Gastrocnemius medialis (tissue), 4 donors: ENCODE measurements around the gene CUEDC2. TPM values are rescaled to one million over a fixed set of nuclear protein-coding genes. Genes with fewer than 3 reads are reported as not detected.

Source experiments
- ATAC-seq, 2 donors: fragments of 150-250 bp; one replicate each; pipeline ENCODE4 v1.9.1; 2016
- DNase-seq, 2 donors: peaks; one replicate each; pipeline ENCODE4 v3.0.0-alpha.2; 2019
- H3K27ac ChIP-seq, 4 donors: fragments of 200-600 bp; sonication (generic); 1 replicate in 1 of 4; 2 replicates in 3 of 4; pipeline ENCODE4 v1.5.1; 2016 to 2018; ENCODE audit warnings: mild to moderate bottlenecking in 2 of 4, moderate library complexity in 1 of 4
- H3K27me3 ChIP-seq, 3 donors: fragments of 200-600 bp; sonication (generic) in 2 of 3; 1 replicate in 1 of 3; 2 replicates in 2 of 3; pipeline versions ENCODE4 v1.5.1 to v1.6.0; 2016 to 2019; ENCODE audit warnings: mild to moderate bottlenecking in 1 of 3, moderate library complexity in 1 of 3
- H3K36me3 ChIP-seq, 2 donors: fragments of 200-600 bp; sonication (generic) in 1 of 2; one replicate each; pipeline ENCODE4 v1.5.1; 2017 to 2018
- H3K4me1 ChIP-seq, 2 donors: fragments of 200-600 bp; sonication (generic) in 1 of 2; one replicate each; pipeline ENCODE4 v1.5.1; 2016 to 2017; ENCODE audit warnings: mild to moderate bottlenecking in 2 of 2
- H3K4me3 ChIP-seq, 4 donors: fragments of 200-600 bp; sonication (generic) in 3 of 4; 1 replicate in 1 of 4; 2 replicates in 3 of 4; pipeline ENCODE4 v1.5.1; 2016 to 2019; ENCODE audit warnings: mild to moderate bottlenecking in 2 of 4
- H3K9me3 ChIP-seq, 3 donors: fragments of 200-600 bp; sonication (generic) in 2 of 3; 1 replicate in 1 of 3; 2 replicates in 2 of 3; pipeline ENCODE4 v1.5.1; 2016 to 2019
- CTCF ChIP-seq, 5 experiments: fragments of 450-650 bp in 3 of 5; fragments of 200-600 bp in 2 of 5; sonication (generic) in 2 of 5; IDR thresholded peaks in 4 of 5; conservative IDR thresholded peaks in 1 of 5; 1 replicate in 4 of 5; 2 replicates in 1 of 5; pipeline ENCODE4 v1.5.1; 2016 to 2019; ENCODE audit warnings: antibody characterized with exemption in 5 of 5, mild to moderate bottlenecking in 3 of 5, moderate library complexity in 3 of 5
- POLR2A ChIP-seq, 2 donors: fragments of 450-650 bp; IDR thresholded peaks; one replicate each; pipeline ENCODE4 v1.6.1; 2017; ENCODE audit warnings: antibody characterized with exemption in 2 of 2, mild to moderate bottlenecking in 2 of 2, moderate library complexity in 2 of 2
- in situ Hi-C, 4 donors: fragments of 200-750 bp; cut with MboI; loops; one replicate each; pipeline versions ENCODE4 v1.15.0 to v1.8.0; 2017; ENCODE audit warnings: low sequenced_read_pairs in 4 of 4
- intact Hi-C: fragments of 100-400 bp; cut with DNase I; formaldehyde crosslinking; loops from one replicate; pipeline ENCODE4 v1.15.1; 2023; ENCODE audit warnings: low total_unique reads
- total RNA-seq, 4 donors: library from RNA; depleted of rRNA; stranded (reverse); fragments of >200 nt; gene quantifications; one replicate each; pipeline versions ENCODE4 v1.1.0 to v1.2.3, GENCODE V29; 2016

Gene CUEDC2
- total RNA-seq, 4 donors from 2014 or later, result 51.6 to 83.1 (median 70.2) TPM

GRCh38 chr10:102408131-102408727 lies 24.1 kb downstream of the CUEDC2 start:
- Histone ChIP-seq H3K36me3 (no peaks in the 10 kb centered on the region), H3K4me3 (peak overlapping the region in 1 of 4 donors; percentile 30), H3K27ac (no peak overlapping the region), H3K9me3 (no peaks in the 10 kb centered on the region), H3K4me1 (no peaks in the 10 kb centered on the region), H3K27me3 (peaks cover 53 to 57% (median 57%) of the 10 kb centered on the region in 3 donors)
- no peak for TF ChIP-seq POLR2A (IDR thresholded peaks at IDR 0.05)
- no peak for TF ChIP-seq CTCF (IDR thresholded peaks at IDR 0.05 in 4 of 5, conservative IDR thresholded peaks at IDR 0.05 in 1 of 5)
- ATAC-seq (no peak), DNase-seq (no peak)
- in situ Hi-C loops (no loop called here), intact Hi-C loops (no loop called here)

GRCh38 chr10:102407425-102408130 lies 24.8 kb downstream of the CUEDC2 start:
- Histone ChIP-seq H3K27ac (no peak overlapping the region), H3K27me3 (peaks cover 49 to 51% (median 51%) of the 10 kb centered on the region in 3 donors), H3K4me3 (no peak overlapping the region), H3K4me1 (no peaks in the 10 kb centered on the region), H3K36me3 (peaks cover 0 to 2% of the 10 kb centered on the region in 2 donors), H3K9me3 (no peaks in the 10 kb centered on the region)
- DNase-seq (no peak), ATAC-seq (no peak)
- TF ChIP-seq POLR2A (IDR thresholded peaks at IDR 0.05) (no peak), CTCF (IDR thresholded peaks at IDR 0.05 in 4 of 5, conservative IDR thresholded peaks at IDR 0.05 in 1 of 5) (no peak)
- in situ Hi-C loops (no loop called here), intact Hi-C loops (no loop called here)

GRCh38 chr10:102406815-102407214 lies 25.6 kb downstream of the CUEDC2 start:
- no peaks in the 10 kb centered on the region for H3K9me3 ChIP-seq
- TF ChIP-seq POLR2A (IDR thresholded peaks at IDR 0.05) (no peak), CTCF (IDR thresholded peaks at IDR 0.05 in 4 of 5, conservative IDR thresholded peaks at IDR 0.05 in 1 of 5) (no peak)
- H3K27me3 ChIP-seq, result peaks cover 41 to 44% (median 44%) of the 10 kb centered on the region in 3 donors
- H3K36me3 ChIP-seq, result peaks cover 0 to 9% of the 10 kb centered on the region in 2 donors
- intact Hi-C loops, result no loop called here
- no peak overlapping the region for H3K4me3 ChIP-seq
- in situ Hi-C loops, result no loop called here
- no peak for ATAC-seq
- H3K4me1 ChIP-seq, result no peaks in the 10 kb centered on the region
- H3K27ac ChIP-seq, result no peak overlapping the region
- no peak for DNase-seq

GRCh38 chr10:102405632-102406031 lies 26.7 kb downstream of the CUEDC2 start:
- no peak for TF ChIP-seq CTCF (IDR thresholded peaks at IDR 0.05 in 4 of 5, conservative IDR thresholded peaks at IDR 0.05 in 1 of 5)
- TF ChIP-seq POLR2A (IDR thresholded peaks at IDR 0.05), result no peak
- intact Hi-C loops, result no loop called here
- no peaks in the 10 kb centered on the region for H3K9me3 ChIP-seq
- no peak overlapping the region for H3K4me3 ChIP-seq
- ATAC-seq (no peak), DNase-seq (no peak)
- H3K27ac ChIP-seq, result no peak overlapping the region
- peaks cover 0 to 21% of the 10 kb centered on the region in 2 donors for H3K36me3 ChIP-seq
- no peaks in the 10 kb centered on the region for H3K4me1 ChIP-seq
- in situ Hi-C loops, result no loop called here
- H3K27me3 ChIP-seq, result peaks cover 31 to 32% (median 32%) of the 10 kb centered on the region in 3 donors
